ENCODE results near the gene NEBL.

Gene NEBL

DNA sequence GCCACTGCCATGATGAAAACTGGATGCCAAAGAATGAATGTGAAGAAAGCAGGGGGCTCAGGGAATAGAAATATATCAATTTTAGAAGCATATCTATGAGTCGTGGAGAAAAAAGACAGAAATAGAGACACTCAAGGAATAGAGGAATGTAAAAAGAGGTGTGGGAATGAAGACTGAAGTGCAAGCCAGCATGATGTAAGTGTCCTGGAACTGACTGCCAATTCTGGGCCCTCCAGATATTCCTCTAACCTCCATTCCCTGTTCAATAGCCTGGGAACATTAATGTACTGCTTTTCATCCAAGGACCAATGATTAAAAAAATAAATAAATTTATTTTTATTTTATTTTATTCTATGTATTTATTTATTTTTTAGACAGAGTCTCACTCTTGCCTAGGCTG lies 40.6 kb downstream of the NEBL start:
- no peak for DNase-seq

DNA sequence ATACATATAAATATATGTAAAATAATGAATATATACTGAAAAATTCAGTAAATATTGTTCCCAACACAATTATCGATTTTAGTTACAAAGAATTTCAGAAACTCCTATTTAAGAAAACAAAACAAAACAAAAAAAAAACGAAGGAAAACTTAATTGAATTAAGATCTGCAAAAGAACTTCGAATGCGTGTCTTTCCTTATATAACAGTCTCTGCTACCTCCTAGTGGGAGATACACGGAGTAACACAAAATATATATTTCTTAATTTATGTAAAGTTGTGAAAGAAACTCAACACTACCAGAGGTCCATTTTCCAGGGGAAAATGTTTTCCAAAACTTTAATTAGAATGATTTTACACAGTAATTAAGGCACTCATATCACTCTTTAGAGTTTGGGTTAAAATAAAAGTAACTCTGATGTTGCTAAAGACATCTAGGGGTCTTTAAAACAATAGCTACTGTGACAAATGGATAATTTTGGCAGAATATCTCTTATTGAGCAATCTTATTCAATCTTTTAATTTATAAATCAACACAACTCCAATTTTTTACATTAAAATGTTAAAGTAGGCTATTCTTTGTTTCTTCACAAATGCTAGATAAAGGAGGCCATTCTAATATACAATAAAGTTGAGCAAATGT lies 41.6 kb downstream of the NEBL start:
- peak; percentile 64 for DNase-seq

GRCh38 chr10:20853276-20853675 lies 43.8 kb downstream of the NEBL start:
- no peak for DNase-seq

DNA sequence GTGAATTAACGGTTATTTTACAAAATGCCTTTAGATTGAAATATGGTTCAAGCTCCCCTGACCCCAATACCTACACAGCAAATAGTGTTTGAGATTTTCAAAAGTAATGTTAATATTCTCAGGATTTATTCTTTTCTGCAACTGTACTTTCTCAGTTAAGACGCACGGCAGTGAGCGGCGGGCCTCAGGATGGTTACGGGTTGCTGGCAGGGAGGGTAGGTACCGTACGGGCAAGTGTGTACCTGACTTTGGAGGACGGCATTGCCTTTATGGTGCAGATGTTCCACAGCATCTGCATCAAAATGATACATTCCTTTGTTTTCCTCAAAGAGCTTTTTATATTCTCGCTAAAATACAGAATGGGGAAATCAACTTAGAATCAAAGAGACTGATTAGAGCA lies 44.8 kb downstream of the NEBL start:
- DNase-seq, result no peak

DNA sequence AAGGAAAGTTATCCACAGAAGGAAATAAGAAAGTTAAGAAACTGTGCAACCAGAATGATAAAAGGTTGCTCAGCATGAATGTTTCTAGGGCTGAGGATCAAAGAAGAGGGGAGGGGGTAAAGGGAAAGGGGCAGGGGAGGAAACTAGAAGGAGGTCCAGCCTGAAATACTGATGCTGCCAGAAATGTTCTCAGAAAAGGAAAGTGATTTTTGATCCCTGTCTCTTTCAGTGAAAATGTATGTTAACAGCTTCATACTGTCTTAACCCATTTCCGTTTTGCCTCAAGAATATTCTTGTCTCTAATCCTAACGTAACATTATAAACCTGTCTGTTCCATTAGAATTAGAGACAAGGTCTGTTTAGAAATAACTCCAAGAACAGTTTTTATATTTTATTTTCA lies 49.6 kb downstream of the NEBL start:
- no peak for DNase-seq

GRCh38 chr10:20846263-20846662 lies 50.8 kb downstream of the NEBL start:
- no peak for DNase-seq

- DNase-seq, result no peak
Measured at GRCh38 chr10:20841419-20841818, 55.7 kb downstream of the NEBL start.

DNA sequence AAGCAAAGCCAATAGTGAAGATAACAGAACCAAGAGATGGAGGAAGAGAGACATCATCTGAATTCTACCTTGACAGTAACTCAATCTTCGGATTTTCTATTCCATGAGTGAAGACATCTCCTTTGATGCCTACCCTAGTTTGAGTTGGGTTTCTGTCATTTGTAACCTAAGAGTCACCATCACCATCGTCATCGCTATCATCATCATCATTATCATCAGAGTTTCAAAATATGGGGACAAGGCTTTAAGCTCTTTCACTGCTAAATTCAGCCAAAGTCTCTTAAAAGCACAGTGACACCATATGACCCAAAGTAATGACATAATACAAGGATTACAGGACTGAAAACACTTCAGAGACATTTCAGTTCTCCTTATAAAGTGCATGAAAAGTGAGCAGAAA lies 57.2 kb downstream of the NEBL start:
- no peak for DNase-seq

GRCh38 chr10:20839141-20839540 lies 58.0 kb downstream of the NEBL start:
- no peak for DNase-seq

GRCh38 chr10:20836401-20836800 lies 60.7 kb downstream of the NEBL start:
- no peak for DNase-seq

DNA sequence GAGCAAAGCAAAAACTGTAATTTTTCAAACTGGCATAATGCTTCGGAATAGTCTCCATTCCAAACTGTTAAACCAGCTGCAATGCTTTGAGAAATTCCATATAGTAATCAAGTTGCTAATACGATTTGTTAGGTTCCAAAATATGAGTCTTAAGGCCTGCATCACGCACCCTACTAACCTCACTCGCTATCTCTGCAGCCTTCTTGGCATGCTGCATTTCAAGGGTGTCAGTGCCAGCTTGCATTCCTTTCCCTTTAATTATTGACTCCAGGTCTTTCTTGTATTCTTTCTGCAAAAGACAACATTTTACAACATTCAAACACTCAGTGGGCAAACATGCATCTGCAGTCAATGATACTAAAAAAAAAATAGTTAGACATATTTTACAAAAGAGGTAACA lies 61.8 kb downstream of the NEBL start:
- DNase-seq, result no peak

DNA sequence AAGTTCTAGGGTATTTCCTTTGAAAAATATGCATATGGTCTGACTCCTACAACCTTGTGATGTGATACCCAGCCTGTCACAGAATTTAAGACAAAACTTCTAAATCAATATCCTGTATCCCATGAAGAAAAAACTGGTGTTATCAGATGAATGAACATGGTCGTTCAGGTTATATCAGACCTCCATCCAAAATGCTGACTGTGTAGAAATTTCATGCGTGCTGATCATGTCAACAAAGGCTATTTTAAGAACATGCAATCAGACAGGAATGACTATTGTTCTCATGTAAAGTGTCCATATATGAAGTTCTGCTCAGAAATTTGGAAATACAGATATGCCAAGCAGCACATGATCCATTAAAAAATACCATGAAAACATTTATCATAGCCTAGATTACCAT lies 62.3 kb downstream of the NEBL start:
- no peak for DNase-seq

GRCh38 chr10:20822825-20823224 lies 74.3 kb downstream of the NEBL start:
- DNase-seq, result no peak

- DNase-seq, result no peak
Measured at GRCh38 chr10:20817646-20818045, 79.5 kb downstream of the NEBL start.

DNA sequence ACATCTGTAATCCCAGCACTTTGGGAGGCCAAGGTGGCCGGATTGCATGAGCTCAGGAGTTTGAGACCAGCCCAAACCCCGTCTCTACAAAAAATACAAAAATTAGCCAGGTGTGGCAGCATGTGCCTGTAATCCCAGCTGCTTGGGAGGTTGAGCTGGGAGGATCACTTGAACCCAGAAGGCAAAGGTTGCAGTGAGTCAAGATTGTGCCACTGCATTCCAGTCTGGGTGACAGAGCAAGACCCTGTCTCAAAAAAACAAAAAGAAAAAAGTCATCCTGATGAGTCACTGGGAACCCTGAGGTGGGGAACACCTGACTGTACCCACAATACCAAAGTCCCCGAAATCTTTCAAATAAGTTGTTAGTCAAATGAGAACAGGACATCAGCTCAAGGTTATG lies 80.0 kb downstream of the NEBL start:
- DNase-seq, result no peak

GRCh38 chr10:20814116-20814515 lies 83.0 kb downstream of the NEBL start:
- DNase-seq, result no peak

GRCh38 chr10:20811131-20811530 lies 86.0 kb downstream of the NEBL start:
- DNase-seq, result no peak

GRCh38 chr10:20809631-20810030 lies 87.5 kb downstream of the NEBL start:
- DNase-seq, result no peak

GRCh38 chr10:20806487-20806886 lies 90.6 kb downstream of the NEBL start:
- no peak for DNase-seq

DNA sequence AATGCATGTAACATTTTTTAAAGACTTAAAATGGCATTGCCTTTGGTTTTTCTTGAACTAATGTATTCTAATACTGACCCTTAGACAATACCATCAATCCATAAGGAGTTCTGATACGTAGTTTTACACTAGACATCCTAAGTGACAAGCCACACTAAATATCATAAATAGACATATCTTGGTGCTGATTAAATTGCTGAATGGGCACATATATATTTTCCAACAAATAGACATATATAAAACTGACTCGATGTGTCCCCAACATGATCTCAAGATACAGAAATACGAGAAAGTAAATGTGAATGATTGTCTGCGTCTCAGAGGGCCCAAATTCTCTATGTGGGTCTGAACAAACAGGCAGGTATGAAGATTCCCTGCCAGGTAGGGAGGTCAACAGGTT lies 99.8 kb downstream of the NEBL start:
- no peak for DNase-seq

DNA sequence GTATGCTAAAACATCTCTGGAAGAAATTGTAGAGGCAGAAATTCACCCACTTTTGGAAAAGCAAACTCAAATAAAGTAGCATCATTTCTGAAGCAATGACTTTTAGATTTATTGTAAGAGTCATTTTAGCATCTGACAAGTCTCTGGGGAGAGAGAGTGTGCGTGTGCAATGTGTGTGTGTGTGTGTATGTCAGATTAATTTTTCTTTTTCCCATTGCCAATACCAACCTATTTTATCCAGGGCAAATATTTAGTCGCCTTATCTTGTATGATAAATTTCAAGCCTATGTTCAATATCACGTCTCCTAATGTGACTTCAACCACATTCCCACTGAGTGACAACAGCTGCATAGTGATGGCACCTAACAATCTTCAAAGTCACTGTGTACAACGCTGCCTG lies 101.7 kb downstream of the NEBL start:
- no peak for DNase-seq

DNA sequence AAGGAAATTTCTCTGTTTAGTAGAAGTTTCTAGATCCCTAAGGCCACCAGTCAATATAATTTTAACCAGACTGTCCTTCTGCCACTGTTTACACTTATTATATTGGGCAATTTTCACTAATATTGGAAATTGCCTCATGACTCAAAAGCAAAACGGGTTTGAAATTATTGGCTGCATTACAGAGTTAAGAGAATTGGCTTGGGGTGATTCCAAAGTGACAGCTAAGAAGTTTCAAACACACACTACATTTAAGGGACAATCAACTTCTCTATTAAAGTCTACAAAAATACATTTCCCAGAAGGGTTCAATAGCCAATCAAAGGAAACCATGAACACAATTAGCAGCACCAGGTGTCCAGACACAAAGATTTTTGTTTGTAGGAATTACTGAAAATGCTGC lies 111.9 kb downstream of the NEBL start:
- no peak for DNase-seq

- no peak for DNase-seq
Measured at GRCh38 chr10:20778008-20778757, 118.9 kb downstream of the NEBL start.

- DNase-seq, result no peak
Measured at GRCh38 chr10:20776384-20777118, 120.6 kb downstream of the NEBL start.
